Ureter (tissue), 1 donor: ENCODE measurements around the gene DPT. TPM values are rescaled to one million over a fixed set of nuclear protein-coding genes. Genes with fewer than 3 reads are reported as not detected.

Experiments used
- DNase-seq: peaks from one replicate; pipeline ENCODE4 v3.0.0-alpha.2; 2020; ENCODE audit warnings: low spot score
- total RNA-seq: library from RNA; stranded (reverse); gene quantifications from one replicate; pipeline ENCODE4 v1.2.4, GENCODE V29; 2023
- donor health status: DM: yes; HTN: yes; CAD: no.

DPT gene
- total RNA-seq, 1 donor from 2014 or later, result 15.9 TPM

DNA sequence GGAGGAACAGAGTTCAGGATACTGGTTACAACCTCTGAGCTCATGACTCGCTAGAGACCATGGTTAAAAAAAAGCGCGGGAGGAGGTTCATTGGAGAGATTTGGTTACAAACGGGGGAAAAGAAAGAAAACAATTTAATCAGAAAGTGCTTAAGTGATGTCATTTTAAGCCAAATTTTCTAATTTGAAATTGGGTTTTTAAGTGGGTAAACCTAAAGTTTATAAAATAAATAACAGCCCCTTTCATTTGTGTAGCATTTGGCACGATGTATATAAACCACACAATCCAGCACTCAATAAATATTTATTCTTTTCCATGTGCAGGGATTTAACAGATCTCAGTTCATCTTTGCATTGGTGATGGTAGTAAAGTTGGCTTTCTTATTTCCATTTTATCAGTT is 7.0 kb upstream of the DPT start:
- DNase-seq, result no peak

DNA sequence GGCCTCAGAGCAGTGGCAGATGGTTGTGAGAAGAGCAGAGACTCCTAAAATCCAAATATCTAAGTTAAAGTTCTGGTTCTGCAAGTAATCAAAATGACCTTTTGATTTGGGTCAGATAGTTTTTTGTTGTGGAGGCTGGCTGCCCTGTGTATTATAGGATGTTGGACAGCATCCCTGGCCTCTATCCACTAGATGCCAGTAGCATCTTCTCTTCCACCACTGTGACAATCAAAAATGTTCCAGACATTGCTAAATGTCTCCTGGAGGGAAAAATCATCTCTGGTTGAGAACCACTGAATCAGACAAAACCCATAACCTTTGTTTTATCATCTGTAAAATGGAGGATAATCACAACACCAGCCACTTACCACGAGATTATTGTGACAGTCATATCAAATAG is 5.9 kb upstream of the DPT start:
- DNase-seq, result no peak

DNA sequence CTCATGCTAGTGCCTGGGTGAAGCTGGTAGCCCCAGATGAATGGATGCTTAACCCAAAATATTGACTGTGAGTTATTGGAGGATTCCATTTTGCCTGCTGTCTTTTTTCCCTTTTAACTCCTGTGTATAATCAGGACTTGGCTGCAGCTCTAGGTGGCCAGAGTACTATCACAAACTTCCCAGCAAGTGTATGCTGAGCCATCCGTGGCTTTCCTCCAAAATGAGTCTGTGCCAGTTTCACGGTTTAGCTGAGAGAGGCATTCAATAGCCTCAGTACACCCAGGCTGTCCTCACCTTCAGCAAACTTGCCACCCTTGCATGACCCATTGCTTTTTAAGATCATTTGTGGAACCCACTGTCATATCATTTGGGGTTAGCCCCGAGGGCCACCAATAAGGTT is 5.3 kb upstream of the DPT start:
- DNase-seq, result no peak

GRCh38 chr1:168733241-168733640 is 4.2 kb upstream of the DPT start:
- no peak for DNase-seq

- no peak for DNase-seq
Observed at GRCh38 chr1:168732736-168733135, 3.7 kb upstream of the DPT start.

DNA sequence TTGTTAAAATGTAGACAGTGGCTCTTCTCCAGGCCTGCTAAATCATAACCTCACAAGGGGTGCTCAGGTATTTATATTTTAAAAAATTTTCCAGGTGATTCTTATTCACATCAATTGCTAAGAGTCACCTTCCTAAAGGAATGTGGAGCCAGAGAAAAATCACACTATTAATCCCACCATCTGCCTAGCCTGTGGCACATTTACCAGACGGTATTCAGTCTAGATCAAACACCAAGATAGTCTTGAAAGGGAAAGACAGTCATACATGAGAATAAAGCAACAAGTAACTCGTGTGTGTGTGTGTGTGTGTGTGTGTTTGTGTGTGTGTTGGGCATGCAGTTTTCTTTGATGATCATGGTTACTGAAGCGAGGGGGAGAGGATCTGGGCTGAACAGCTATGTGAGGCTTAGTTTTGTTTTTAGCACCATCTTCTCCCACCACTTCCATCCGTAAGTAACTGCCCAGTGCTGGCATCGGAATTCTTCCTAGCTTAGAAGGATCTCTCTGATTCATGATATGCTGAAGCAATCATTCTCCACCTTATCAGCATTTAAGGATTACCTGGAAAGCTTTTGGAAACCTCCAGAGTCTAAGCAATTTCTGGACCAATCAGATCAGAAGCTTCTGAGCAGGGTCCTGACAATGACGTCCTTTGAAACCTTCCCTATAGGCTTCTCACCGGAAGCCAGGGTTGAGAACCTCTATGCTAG is 2.4 kb upstream of the DPT start:
- no peak for DNase-seq

- DNase-seq, result no peak
Observed at GRCh38 chr1:168729405-168729802, 398 bp upstream of the DPT start.

DNA sequence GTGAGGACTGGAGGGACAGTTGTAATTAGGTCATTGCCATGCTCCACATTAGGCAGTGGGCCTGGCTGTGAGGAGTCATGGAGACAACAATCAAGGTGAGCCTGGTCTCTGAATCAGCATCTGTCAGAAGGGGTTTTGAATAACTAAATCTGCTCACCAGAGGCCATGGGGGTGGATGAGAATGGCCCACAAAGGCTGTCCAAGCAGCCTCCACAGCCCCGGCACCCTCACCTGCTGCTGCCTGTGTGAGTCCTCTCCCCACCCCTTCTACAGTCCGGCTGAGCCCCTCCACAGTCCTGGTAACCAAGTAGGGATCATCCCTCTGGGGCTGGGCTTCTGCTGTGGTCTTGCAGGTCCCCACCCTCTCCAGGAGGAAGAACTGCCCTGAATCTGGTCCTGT is 2.3 kb downstream of the DPT start:
- no peak for DNase-seq

DNA sequence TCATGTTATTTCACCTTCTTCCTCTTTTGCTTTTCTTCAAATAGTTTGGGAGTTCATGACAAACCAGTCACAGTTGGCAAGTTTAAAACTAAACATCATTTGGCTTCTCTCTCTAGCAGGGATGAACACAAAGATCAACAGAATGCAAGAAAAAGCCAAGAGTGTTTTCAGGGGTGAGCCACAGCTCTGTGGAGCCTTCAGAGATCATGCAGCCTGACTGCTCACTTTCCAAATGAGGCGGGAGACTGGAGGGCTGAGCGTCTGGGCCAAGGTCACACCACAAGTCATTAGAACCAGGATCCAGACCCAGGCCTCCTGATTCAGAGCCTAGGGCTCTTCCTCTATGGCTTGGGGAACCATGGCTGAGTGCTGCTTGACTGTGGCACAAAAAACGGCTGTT is 2.7 kb downstream of the DPT start:
- no peak for DNase-seq

DNA sequence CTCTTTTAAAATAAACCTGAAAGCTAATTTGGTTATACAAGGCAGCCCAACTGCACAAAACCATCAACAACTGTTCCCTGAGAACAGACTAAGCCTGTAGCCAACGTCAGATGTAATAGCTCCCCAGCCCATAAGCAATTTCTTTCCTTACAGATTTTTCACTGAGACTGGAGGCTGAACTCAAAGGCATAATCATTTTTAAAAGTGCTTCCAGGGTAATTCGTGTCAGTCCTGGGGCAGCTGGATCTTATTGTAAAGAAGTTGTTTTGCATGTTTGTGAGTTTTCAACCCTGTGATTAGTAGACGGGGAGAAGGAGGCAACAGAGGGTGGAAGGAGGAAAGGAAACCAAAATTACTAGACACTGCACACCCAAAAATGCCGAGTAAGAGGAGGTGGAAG is 3.2 kb downstream of the DPT start:
- no peak for DNase-seq

GRCh38 chr1:168725060-168725459 is 3.9 kb downstream of the DPT start:
- no peak for DNase-seq

GRCh38 chr1:168723000-168723399 is 6.0 kb downstream of the DPT start:
- no peak for DNase-seq

DNA sequence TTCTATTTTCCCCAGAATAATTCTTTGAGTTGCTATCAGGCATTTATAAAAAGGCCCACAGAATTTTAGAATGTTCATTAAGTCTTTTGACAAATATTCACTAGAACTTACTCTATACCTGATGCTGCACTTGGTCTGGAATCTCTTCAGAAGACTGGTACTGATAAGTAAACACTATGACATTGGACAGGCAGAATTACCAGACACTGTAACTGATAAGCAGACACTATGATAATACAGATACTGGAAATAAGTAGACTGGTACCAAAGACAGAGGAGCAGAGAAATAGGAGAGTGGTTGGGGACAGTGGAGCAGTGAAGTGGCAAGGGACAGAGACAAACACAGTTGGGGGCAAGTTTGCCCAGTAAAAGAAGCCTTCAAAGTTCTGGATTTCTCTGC is 8.2 kb downstream of the DPT start:
- DNase-seq, result no peak

DNA sequence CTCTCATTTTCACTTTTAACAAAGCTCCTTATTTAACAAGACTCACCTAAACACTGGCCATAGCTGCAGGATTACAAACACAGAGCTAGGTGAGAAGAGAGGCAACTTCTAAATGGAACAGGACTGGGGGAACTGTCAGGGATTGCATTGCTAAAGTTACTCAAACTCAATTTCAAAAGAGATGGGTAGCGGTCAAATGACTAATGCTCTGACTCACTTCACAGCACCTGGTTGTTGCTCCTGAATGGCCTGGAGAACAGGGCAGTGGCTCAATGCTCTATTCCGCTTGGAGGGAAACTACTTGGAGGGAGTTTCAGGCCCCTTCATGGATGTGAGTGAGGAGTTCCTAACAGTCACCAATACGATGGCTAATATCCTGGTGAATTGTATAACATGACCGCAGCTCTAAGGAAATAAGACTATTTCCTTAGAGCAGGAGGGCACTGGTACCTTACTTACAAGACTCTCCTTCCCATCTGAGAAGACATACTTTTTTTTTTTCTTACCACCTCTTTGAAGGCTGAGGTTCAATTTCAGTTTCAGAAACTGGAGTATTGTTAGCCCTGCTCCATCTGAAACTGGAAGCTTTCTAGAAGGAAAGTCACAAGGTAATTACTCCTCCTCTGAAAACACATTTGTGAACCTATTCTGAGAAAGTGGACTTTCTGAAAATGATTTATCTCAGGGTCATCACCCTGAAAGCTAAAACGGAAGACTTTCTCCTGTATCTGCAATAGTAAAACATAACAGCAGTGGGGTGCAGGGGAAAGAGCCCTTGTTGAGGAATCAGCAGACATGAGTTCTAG is 9.5 kb downstream of the DPT start:
- no peak for DNase-seq

DNA sequence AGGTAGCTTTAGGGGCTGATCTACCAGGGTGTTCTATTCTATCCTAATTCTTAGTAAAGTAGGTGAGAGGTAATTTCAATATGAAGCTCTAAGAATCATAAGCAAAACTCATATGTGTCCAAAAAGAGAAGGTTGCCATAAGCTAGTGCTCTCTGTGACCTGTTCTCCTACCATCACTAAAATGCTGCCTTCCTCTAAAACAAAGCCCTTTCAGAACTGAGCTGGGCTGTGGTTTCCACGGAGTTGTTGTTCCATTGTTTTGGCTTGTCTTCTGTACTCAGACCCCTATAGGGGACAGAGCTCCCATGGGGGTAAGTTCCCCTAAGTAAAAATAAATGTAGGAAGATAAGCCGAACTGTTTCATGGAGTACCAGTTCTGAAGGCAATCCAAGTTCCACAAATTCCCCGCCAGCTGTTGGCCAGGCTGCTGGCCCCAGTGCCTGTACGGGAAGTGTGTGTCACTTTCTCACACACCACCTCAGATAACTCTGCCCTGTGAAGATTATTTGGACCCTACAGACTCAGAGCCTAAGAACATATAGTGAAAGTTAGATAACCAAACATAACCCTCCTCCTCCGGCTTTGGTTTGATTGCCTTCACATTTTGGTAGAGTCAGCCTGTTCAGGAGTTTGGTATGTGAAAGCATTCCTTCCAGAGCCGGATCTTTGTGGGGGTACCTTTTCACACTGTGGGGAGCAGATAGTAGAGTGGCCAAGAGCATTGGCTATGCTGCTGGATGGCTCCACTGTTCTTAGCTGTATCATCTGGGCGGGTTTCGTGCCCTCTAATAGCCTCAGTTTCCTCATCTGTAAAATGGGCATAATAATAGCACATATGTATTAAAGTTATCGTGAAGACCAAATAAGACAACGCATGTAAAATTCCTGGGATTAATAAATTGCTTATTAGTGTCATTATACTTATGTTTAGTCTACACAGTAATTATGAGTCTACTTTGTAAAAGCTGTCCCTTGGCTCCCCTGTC is 10.8 kb downstream of the DPT start:
- DNase-seq, result no peak

DNA sequence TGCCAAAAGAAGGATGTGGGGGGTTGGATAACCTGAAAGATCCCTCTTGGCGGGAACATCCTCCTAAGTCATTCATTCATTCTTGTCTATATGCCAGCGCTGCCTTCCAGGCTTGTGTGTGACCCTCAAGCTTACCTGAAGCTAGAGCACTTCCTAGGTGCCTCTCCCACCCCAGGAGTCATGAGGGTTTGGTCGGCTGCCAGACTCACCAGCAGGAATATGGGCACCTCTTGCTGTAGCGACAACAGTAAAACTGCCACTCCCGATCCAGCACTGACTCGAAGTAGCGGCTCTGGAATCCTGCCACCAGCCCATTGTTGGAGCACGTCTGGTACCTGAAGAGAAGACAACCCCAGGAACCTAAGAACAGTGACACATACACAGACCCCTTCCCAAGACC is 15.0 kb downstream of the DPT start:
- DNase-seq, result no peak

DNA sequence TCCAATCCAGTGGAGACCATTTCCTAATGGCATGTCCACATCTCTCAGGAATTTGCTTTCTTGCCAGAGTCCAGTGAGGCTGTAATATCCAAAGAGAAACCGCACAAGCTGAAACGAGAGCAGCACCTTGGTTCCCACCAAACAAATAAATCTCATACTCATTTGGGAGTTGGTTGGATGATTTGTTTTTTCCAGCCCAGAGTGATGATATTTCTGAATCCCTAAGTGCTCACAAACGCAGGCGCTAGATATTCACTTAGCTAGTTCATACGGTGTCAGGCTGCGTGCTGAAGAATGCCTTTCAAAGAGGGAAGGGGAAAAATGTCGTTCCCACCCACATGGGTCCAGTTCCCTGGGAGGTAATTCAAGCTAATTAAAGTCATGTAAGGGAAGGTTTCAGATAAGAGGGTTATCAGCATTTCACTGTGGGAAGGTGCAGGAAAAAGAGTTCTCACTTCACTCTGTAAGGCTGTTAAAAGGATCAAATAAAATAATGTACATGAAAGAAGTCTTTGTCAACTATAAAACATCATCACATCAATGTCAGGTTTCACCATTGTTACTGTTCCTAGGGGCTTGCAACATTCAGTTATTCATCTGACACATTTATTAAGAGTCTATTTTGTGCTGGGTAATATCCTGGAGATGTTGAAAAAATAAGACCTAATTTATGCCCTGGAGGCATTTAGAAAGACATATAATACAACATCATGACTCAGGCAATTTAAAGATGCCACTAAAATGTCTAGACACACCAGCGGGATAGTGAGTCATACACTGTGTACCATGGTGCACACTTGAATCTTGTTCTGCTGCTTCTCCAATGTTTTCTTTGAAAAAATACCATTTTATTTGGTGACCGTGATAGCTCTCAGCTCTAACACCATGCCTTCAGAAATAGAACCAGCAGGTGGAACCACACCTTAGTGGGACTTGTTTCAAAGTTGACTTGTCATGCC is 19.3 kb downstream of the DPT start:
- DNase-seq, result no peak

GRCh38 chr1:168708698-168709404 is 20.2 kb downstream of the DPT start:
- DNase-seq, result no peak

DNA sequence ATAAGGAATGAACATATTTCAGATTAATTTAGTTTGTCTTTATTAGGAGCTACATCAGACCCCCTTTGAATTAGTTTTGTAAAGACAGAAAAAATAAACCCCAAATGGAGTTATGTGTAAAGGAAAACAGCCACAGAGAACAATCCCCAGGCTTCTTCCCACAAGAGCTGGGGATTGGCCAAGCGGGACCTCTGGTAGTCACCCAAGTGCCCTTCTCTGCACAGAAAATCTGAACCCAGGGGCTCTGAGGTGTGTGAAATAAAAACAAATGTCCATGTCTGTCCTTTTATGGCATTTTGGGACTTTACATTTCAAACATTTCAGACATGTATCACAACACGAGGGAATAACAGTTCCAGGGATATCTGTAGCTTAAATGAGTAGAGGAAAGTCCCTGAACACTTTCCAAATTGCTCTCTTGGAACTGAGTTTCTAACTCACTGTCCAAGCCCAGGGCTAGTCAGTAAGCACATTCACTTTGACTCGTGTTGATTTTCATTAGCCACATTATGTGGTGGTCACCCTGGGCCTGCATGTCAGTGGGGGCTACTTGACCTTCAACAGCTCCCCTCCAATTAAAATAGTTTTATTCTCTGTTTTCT is 22.5 kb downstream of the DPT start:
- DNase-seq, result no peak
